Thoracic aorta (tissue), 2 donors: ENCODE measurements around the gene BLVRA. TPM values are rescaled to one million over a fixed set of nuclear protein-coding genes. Genes with fewer than 3 reads are reported as not detected.

Source experiments
- ATAC-seq: fragments of 150-250 bp; one replicate; pipeline ENCODE4 v1.8.0; 2017; ENCODE audit warnings: low read depth; ENCODE audit not compliant: insufficient number of reproducible peaks, low FRiP score
- DNase-seq: peaks from one replicate; pipeline ENCODE4 v3.0.0-alpha.2; 2020; ENCODE audit warnings: low spot score
- H3K27ac ChIP-seq, 2 donors: fragments of 200-600 bp; sonication (generic); 1 replicate in 1 of 2; 2 replicates in 1 of 2; pipeline ENCODE4 v1.5.1; 2016; ENCODE audit warnings: mild to moderate bottlenecking in 2 of 2, moderate library complexity in 2 of 2
- H3K27me3 ChIP-seq: fragments of 200-600 bp; sonication (generic); replicated peaks from 2 replicates; pipeline ENCODE4 v1.6.0; 2016; ENCODE audit warnings: mild to moderate bottlenecking; ENCODE audit not compliant: insufficient read depth
- H3K36me3 ChIP-seq: fragments of 200-600 bp; sonication (generic); one replicate; pipeline ENCODE4 v1.5.1; 2016
- H3K4me1 ChIP-seq, 2 donors: fragments of 200-600 bp; sonication (generic); 1 replicate in 1 of 2; 2 replicates in 1 of 2; pipeline versions ENCODE4 v1.5.1 to v1.6.0; 2016; ENCODE audit warnings: low read depth in 2 of 2, mild to moderate bottlenecking in 1 of 2; ENCODE audit not compliant: control insufficient read depth in 1 of 2
- H3K4me3 ChIP-seq: fragments of 200-600 bp; sonication (generic); 2 replicates; pipeline ENCODE4 v1.5.1; 2016; ENCODE audit warnings: mild to moderate bottlenecking
- H3K9me3 ChIP-seq: fragments of 200-600 bp; sonication (generic); 2 replicates; pipeline ENCODE4 v1.5.1; 2016
- CTCF ChIP-seq: fragments of 200-600 bp; sonication (generic); IDR thresholded peaks from one replicate; pipeline ENCODE4 v1.5.1; 2019; ENCODE audit warnings: antibody characterized with exemption
- total RNA-seq, 2 donors: library from RNA; depleted of rRNA; stranded (reverse); fragments of >200 nt; gene quantifications; one replicate each; pipeline versions ENCODE4 v1.1.0 to v1.2.3, GENCODE V29; 2016

BLVRA gene
- total RNA-seq, 2 donors from 2014 or later: 35.3 to 46.4 TPM

- Histone ChIP-seq H3K36me3 (no peaks in the 10 kb centered on the region), H3K4me3 (peak overlapping the region; percentile 59), H3K27ac (no peak overlapping the region), H3K27me3 (no peaks in the 10 kb centered on the region), H3K4me1 (no peaks in the 10 kb centered on the region), H3K9me3 (no peaks in the 10 kb centered on the region)
- ATAC-seq: peak; percentile 16
- no peak for DNase-seq
- TF ChIP-seq CTCF: no peak
Measured at GRCh38 chr7:43838201-43838658, 79.8 kb downstream of the BLVRA start.

DNA sequence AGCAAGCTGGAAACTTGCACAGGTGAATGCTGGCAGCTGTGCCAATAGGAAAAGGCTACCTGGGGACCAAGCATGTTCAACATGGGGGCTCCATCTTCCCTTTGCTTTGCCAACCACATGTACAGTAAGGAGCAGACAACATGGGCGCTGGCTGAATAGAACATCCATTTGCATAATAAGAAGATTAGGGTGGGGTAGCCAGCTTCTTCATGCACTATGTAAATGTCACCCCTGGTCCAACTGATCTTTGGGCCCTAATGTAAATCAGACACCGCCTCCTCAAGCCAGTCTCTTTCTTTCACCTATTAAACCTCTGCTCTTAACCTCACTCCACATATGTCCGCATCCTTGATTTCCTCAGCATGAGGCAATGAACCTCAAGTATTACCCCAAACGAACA is 84.8 kb downstream of the BLVRA start:
- Histone ChIP-seq H3K9me3 (no peaks in the 10 kb centered on the region), H3K4me3 (no peak overlapping the region), H3K36me3 (no peaks in the 10 kb centered on the region), H3K4me1 (no peaks in the 10 kb centered on the region), H3K27me3 (no peaks in the 10 kb centered on the region), H3K27ac (no peak overlapping the region)
- ATAC-seq (no peak), DNase-seq (no peak)
- TF ChIP-seq CTCF: no peak

GRCh38 chr7:43844257-43844656 is 85.8 kb downstream of the BLVRA start:
- TF ChIP-seq CTCF: no peak
- no peaks in the 10 kb centered on the region for H3K4me1 ChIP-seq
- H3K27me3 ChIP-seq: no peaks in the 10 kb centered on the region
- no peaks in the 10 kb centered on the region for H3K9me3 ChIP-seq
- ATAC-seq (no peak), DNase-seq (no peak)
- no peaks in the 10 kb centered on the region for H3K36me3 ChIP-seq
- no peak overlapping the region for H3K4me3 ChIP-seq
- H3K27ac ChIP-seq: no peak overlapping the region

DNA sequence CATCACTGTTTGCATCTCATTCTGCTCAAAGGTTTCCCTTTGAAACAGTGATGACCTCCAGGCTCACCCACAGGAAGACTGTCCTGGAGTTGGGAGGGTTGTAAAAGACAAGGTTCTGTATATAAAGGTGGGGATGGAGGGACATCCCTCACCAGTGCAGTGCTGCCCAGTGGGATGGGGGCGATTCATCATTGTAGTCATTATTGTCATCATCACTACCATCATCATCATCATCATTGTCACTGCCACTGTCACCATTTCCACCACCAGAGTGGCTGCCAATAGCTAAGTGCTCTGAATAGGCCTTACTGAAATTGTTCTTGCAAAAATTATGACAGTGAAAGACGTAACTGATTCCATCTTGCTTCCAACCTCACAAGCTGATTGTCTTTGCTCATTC is 86.2 kb downstream of the BLVRA start:
- DNase-seq: no peak
- no peaks in the 10 kb centered on the region for H3K27me3 ChIP-seq
- H3K27ac ChIP-seq: no peak overlapping the region
- TF ChIP-seq CTCF: no peak
- no peaks in the 10 kb centered on the region for H3K9me3 ChIP-seq
- no peaks in the 10 kb centered on the region for H3K4me1 ChIP-seq
- no peak overlapping the region for H3K4me3 ChIP-seq
- H3K36me3 ChIP-seq: no peaks in the 10 kb centered on the region
- ATAC-seq: no peak

GRCh38 chr7:43847496-43847895 is 89.0 kb downstream of the BLVRA start:
- Histone ChIP-seq H3K27ac (no peak overlapping the region), H3K27me3 (no peaks in the 10 kb centered on the region), H3K4me1 (no peaks in the 10 kb centered on the region), H3K4me3 (no peak overlapping the region), H3K36me3 (no peaks in the 10 kb centered on the region), H3K9me3 (no peaks in the 10 kb centered on the region)
- ATAC-seq: no peak
- no peak for DNase-seq
- no peak for TF ChIP-seq CTCF
